Activated naive CD4-positive, alpha-beta T cell treated with anti-CD3 and anti-CD28 coated beads, Interleukin-2, amount 10 ng/mL, durations not matched to agents 5 hours and 36 hours (primary cell): ENCODE results near the gene MESP1. TPM values are rescaled to one million over a fixed set of nuclear protein-coding genes. Genes with fewer than 3 reads are reported as not detected.

Source experiments
- total RNA-seq, 2 experiments: library from RNA; stranded (reverse); gene quantifications; one replicate each; pipeline ENCODE4 v1.2.3, GENCODE V29; 2021

The MESP1 gene, protein sequence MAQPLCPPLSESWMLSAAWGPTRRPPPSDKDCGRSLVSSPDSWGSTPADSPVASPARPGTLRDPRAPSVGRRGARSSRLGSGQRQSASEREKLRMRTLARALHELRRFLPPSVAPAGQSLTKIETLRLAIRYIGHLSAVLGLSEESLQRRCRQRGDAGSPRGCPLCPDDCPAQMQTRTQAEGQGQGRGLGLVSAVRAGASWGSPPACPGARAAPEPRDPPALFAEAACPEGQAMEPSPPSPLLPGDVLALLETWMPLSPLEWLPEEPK
- 1 to 10 TPM; 1.2 to 1.4 TPM for total RNA-seq

DNA sequence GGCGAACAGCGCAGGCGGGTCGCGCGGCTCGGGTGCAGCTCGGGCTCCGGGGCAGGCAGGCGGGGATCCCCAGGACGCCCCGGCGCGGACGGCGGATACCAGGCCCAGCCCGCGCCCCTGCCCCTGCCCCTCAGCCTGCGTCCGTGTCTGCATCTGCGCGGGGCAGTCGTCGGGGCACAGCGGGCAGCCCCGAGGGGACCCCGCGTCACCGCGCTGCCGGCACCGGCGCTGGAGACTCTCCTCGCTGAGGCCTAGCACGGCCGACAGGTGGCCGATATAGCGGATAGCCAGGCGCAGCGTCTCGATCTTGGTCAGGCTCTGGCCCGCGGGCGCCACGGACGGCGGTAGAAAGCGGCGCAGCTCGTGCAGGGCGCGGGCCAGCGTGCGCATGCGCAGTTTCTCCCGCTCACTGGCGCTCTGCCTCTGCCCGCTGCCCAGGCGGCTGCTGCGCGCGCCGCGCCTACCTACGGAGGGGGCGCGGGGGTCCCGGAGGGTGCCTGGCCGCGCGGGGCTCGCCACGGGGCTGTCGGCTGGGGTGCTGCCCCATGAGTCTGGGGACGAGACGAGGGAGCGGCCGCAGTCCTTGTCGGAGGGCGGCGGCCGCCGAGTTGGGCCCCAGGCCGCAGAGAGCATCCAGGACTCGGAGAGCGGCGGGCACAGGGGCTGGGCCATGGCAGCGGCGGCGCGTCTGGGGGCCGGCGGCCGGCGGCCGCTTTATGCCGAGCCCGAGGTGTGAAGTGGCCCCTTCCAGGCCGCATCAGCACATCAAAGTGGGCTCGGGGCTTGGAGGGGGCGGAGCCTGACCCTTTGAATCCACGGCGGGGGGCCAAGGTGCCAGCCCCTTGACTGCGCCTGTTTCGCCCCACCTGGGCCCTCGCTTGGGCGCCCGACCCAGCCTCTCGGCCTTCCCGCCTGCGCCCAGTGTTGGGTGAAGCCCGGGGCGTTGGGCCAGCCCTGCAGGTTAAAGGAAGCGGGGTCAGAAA, at the start of gene MESP1:
Gene MESP1 (minus strand): TSS at position 690 of the 983 bp plus-strand sequence. CDS start 18 bp downstream, at position 672.

DNA sequence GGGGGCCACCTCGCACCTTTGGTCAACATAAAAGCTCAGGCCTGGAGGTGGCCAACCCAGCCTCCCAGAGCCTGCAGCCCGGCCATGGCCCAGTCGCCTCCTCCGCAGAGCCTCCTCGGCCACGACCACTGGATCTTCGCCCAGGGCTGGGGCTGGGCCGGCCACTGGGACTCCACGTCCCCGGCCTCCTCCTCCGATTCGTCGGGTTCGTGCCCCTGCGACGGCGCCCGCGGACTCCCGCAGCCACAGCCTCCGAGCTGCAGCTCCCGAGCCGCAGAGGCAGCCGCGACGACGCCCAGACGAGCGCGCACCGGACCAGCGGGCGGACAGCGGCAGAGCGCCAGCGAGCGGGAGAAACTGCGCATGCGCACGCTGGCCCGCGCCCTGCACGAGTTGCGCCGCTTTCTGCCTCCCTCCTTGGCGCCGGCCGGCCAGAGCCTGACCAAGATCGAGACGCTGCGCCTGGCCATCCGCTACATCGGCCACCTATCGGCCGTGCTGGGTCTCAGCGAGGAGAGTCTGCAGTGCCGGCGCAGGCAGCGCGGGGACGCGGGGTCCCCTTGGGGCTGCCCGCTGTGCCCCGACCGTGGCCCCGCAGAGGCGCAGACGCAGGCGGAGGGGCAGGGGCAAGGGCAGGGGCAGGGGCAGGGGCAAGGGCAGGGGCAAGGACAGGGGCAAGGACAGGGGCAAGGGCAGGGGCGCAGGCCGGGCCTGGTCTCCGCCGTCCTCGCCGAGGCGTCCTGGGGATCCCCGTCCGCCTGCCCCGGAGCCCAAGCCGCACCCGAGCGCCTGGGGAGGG, 25.4 kb upstream of the MESP1 start, which contains the start of gene MESP2:
Gene MESP2 (plus strand): TSS at position 59 of the 799 bp plus-strand sequence. CDS start 26 bp downstream, at position 85.

Other genes starting within 250 kb of the MESP1 start
- 10 to 100 TPM; 16.1 to 17.3 TPM for gene TICRR, start 175.8 kb downstream of the MESP1 start, total RNA-seq
- gene KIF7, start 95.8 kb downstream of the MESP1 start, total RNA-seq = under 1 TPM; 0.07 to 0.08 TPM
- gene PLIN1, start 71.9 kb downstream of the MESP1 start, total RNA-seq = not detected
- gene PEX11A, start 60.5 kb downstream of the MESP1 start, total RNA-seq = 1 to 10 TPM; 1.2 to 1.5 TPM
- not detected for gene WDR93, start 60.4 kb downstream of the MESP1 start, total RNA-seq
- gene MESP2, start 25.1 kb upstream of the MESP1 start, total RNA-seq = not detected
- gene ANPEP, start 63.6 kb upstream of the MESP1 start, total RNA-seq = 1 to 10 TPM; 1.0 to 1.4 TPM
- 10 to 100 TPM; 21.6 to 22.1 TPM for gene AP3S2, start 142.7 kb upstream of the MESP1 start, total RNA-seq
- gene ARPIN, start 161.7 kb upstream of the MESP1 start, total RNA-seq = not detected